ENCODE data around the gene LTBR. TPM values are rescaled to one million over a fixed set of nuclear protein-coding genes. Genes with fewer than 3 reads are reported as not detected.

LTBR gene
- total RNA-seq, 4 donors from 2014 or later: 40.2 to 98.6 (median 43.7) TPM

DNA sequence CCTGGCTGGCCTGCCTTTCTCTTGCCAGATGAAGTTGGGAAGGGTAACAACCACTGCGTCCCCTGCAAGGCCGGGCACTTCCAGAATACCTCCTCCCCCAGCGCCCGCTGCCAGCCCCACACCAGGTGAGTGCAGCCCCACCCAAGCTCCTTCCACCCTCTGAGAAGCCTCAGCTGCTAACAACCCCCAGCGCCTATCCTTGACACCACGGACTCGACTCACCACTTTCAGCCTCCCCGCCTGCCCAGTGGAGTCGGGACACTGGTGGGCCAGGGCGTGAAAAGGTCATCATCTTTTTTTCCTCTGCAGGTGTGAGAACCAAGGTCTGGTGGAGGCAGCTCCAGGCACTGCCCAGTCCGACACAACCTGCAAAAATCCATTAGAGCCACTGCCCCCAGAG is 2.1 kb downstream of the LTBR start:
- H3K9me3 ChIP-seq: no peaks in the 10 kb centered on the region
- peaks cover 0 to 46% of the 10 kb centered on the region in 2 donors for H3K36me3 ChIP-seq
- peaks cover 21 to 28% of the 10 kb centered on the region in 2 donors for H3K4me1 ChIP-seq
- no peak for TF ChIP-seq POLR2A (IDR thresholded peaks at IDR 0.05)
- in situ Hi-C loops (cut with MboI; ENCODE audit: low sequenced_read_pairs in 4 of 4): loop anchor here in 2 of 4 donors (10.0 kb wide), 2 partner anchors 51 to 61 kb away; no protein-coding TSS in a partner anchor
- DNase-seq (no peak), ATAC-seq (no peak)
- no peak overlapping the region for H3K4me3 ChIP-seq
- intact Hi-C loops (cut with DNase I; ENCODE audit: low total_unique reads): no loop called here
- H3K27ac ChIP-seq: peak overlapping the region in 1 of 4 donors; percentile 97
- no peaks in the 10 kb centered on the region for H3K27me3 ChIP-seq

DNA sequence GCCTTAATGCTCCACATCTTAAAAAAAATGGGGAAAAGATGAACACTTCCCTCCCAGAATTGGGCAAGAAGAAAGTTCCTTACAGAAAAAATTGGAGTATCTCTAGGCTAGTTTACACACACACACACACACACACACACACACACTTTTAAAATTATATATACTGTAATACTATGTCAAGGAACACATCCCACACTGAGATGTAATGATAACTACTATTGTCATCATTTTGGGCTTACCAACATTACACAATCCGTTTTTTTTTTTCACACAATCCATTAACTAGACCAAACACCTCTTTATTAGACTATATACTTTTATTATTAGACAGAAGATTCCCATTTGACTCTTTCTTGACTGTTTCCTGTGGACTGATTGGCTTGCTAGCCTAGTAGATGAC is 2.5 kb downstream of the LTBR start:
- in situ Hi-C loops (cut with MboI; ENCODE audit: low sequenced_read_pairs in 4 of 4): loop anchor here in 2 of 4 donors (10.0 kb wide), 2 partner anchors 52 to 62 kb away; no protein-coding TSS in a partner anchor
- peaks cover 0 to 51% of the 10 kb centered on the region in 2 donors for H3K36me3 ChIP-seq
- H3K4me1 ChIP-seq: peaks cover 21 to 28% of the 10 kb centered on the region in 2 donors
- peak overlapping the region in 2 of 4 donors; percentile 3 to 97 for H3K27ac ChIP-seq
- intact Hi-C loops (cut with DNase I; ENCODE audit: low total_unique reads): no loop called here
- H3K27me3 ChIP-seq: no peaks in the 10 kb centered on the region
- DNase-seq (no peak), ATAC-seq (no peak)
- no peaks in the 10 kb centered on the region for H3K9me3 ChIP-seq
- no peak overlapping the region for H3K4me3 ChIP-seq
- TF ChIP-seq POLR2A (IDR thresholded peaks at IDR 0.05): no peak
- TF ChIP-seq, protein P1, sequence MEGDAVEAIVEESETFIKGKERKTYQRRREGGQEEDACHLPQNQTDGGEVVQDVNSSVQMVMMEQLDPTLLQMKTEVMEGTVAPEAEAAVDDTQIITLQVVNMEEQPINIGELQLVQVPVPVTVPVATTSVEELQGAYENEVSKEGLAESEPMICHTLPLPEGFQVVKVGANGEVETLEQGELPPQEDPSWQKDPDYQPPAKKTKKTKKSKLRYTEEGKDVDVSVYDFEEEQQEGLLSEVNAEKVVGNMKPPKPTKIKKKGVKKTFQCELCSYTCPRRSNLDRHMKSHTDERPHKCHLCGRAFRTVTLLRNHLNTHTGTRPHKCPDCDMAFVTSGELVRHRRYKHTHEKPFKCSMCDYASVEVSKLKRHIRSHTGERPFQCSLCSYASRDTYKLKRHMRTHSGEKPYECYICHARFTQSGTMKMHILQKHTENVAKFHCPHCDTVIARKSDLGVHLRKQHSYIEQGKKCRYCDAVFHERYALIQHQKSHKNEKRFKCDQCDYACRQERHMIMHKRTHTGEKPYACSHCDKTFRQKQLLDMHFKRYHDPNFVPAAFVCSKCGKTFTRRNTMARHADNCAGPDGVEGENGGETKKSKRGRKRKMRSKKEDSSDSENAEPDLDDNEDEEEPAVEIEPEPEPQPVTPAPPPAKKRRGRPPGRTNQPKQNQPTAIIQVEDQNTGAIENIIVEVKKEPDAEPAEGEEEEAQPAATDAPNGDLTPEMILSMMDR (IDR thresholded peaks at IDR 0.05 in 4 of 5, conservative IDR thresholded peaks at IDR 0.05 in 1 of 5): no peak

DNA sequence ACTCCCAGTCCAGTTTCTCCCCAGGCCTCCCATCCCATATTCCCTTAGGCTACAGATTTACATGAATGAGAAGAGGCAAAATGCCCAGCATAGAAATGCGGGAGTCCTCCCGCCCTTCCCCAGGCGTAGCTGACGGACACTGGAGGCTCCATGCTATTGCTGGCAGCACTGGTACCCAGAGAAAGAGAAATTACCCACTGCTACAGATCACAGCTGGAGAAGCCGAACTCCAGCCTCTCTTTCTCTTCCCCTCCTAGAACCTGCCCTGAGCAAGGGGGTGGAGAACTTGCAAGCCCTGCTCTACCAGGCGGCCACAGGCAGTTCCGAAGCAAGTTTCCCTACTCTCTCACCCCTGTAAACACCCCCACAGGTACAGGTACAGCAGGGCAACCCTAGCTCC is 3.6 kb downstream of the LTBR start:
- in situ Hi-C loops (cut with MboI; ENCODE audit: low sequenced_read_pairs in 4 of 4): loop anchor here in 2 of 4 donors (10.0 kb wide), 2 partner anchors 53 to 63 kb away; no protein-coding TSS in a partner anchor
- Histone ChIP-seq H3K27ac (no peak overlapping the region), H3K4me3 (no peak overlapping the region), H3K4me1 (peaks cover 26 to 37% of the 10 kb centered on the region in 2 donors), H3K36me3 (peaks cover 0 to 58% of the 10 kb centered on the region in 2 donors), H3K27me3 (no peaks in the 10 kb centered on the region), H3K9me3 (no peaks in the 10 kb centered on the region)
- intact Hi-C loops (cut with DNase I; ENCODE audit: low total_unique reads): no loop called here
- ATAC-seq (no peak), DNase-seq (no peak)
- TF ChIP-seq POLR2A (IDR thresholded peaks at IDR 0.05): no peak
- TF ChIP-seq, protein P1 (IDR thresholded peaks at IDR 0.05 in 4 of 5, conservative IDR thresholded peaks at IDR 0.05 in 1 of 5): no peak

DNA sequence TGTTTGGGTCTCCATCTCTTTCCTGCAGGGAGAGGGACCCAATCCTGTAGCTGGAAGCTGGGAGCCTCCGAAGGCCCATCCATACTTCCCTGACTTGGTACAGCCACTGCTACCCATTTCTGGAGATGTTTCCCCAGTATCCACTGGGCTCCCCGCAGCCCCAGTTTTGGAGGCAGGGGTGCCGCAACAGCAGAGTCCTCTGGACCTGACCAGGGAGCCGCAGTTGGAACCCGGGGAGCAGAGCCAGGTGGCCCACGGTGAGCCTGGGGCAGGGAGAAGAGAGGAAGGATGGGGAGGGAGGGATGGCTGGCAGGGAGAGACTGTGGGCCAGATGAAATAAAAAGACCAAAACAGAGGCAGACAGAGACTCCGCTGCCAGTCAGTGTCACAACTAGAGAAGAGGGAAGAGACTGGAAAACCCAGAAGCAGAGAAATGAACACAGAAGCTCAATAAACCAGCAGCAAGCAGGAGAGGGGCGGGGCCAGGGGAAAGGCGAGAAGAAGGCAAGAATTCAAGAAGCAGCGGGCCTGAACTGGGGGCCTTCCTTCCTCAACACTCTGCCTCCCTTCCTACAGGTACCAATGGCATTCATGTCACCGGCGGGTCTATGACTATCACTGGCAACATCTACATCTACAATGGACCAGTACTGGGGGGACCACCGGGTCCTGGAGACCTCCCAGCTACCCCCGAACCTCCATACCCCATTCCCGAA is 6.3 kb downstream of the LTBR start:
- Histone ChIP-seq H3K4me3 (no peak overlapping the region), H3K4me1 (peaks cover 5 to 20% of the 10 kb centered on the region in 2 donors), H3K36me3 (peaks cover 0 to 79% of the 10 kb centered on the region in 2 donors), H3K27ac (no peak overlapping the region), H3K9me3 (no peaks in the 10 kb centered on the region), H3K27me3 (no peaks in the 10 kb centered on the region)
- ATAC-seq: no peak
- DNase-seq: no peak
- TF ChIP-seq, protein P1 (IDR thresholded peaks at IDR 0.05 in 4 of 5, conservative IDR thresholded peaks at IDR 0.05 in 1 of 5): no peak
- no peak for TF ChIP-seq POLR2A (IDR thresholded peaks at IDR 0.05)
- intact Hi-C loops (cut with DNase I; ENCODE audit: low total_unique reads): no loop called here
- in situ Hi-C loops (cut with MboI; ENCODE audit: low sequenced_read_pairs in 4 of 4): no loop called here

DNA sequence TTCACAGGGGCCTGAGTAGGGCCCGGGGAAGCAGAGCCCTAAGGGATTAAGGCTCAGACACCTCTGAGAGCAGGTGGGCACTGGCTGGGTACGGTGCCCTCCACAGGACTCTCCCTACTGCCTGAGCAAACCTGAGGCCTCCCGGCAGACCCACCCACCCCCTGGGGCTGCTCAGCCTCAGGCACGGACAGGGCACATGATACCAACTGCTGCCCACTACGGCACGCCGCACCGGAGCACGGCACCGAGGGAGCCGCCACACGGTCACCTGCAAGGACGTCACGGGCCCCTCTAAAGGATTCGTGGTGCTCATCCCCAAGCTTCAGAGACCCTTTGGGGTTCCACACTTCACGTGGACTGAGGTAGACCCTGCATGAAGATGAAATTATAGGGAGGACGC is 7.1 kb downstream of the LTBR start:
- intact Hi-C loops (cut with DNase I; ENCODE audit: low total_unique reads) (no loop called here), in situ Hi-C loops (cut with MboI; ENCODE audit: low sequenced_read_pairs in 4 of 4) (no loop called here)
- no peak for DNase-seq
- TF ChIP-seq, protein P1 (IDR thresholded peaks at IDR 0.05 in 4 of 5, conservative IDR thresholded peaks at IDR 0.05 in 1 of 5): no peak
- TF ChIP-seq POLR2A (IDR thresholded peaks at IDR 0.05): no peak
- no peak for ATAC-seq
- Histone ChIP-seq H3K36me3 (peaks cover 0 to 79% of the 10 kb centered on the region in 2 donors), H3K27ac (no peak overlapping the region), H3K27me3 (no peaks in the 10 kb centered on the region), H3K9me3 (no peaks in the 10 kb centered on the region), H3K4me1 (peaks cover 4 to 17% of the 10 kb centered on the region in 2 donors), H3K4me3 (no peak overlapping the region)

All from gastrocnemius medialis (tissue), 4 donors.